ENCODE measurements around the gene C4orf54. TPM values are rescaled to one million over a fixed set of nuclear protein-coding genes. Genes with fewer than 3 reads are reported as not detected.

The C4orf54 gene
- total RNA-seq, 1 experiment from 2014 or later = not detected

DNA sequence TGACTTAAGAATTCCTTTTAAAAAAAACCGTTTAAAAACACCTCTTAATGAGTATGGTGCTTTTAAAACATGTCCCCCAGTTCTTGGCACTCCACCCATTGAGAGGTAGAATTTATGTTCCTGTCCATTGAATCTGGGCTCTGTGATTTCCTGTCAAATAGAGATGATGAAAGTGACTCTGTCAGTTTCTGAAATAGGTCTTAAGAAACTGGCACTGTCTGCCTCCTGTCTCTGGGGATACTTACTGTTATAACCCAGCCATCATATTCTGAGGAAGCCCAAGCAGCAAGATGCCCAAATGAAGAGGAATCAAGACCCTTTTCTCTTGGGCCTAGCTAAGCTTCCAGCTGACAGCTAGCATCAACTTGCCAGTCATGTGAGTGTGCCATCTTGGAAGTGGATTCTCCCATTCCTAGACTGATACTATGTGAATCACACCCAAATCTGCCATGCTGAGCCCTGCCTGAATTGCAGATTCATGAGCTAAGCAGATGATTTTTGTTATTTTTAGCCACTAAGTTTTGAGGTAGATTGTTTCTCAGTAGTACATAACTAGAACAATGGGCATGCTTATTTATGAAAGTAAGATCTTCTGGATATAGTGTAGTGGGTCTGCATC is 22.8 kb downstream of the C4orf54 start:
- Histone ChIP-seq H3K4me2 (ENCODE audit: insufficient read depth, insufficient read length, low read length) (no peak overlapping the region), H3K18ac (ENCODE audit: insufficient read length, low read depth, low read length) (no peak overlapping the region), H3K4ac (ENCODE audit: low read depth, low read length) (no peak overlapping the region), H3K56ac (ENCODE audit: insufficient read length, low read depth, low read length) (no peak overlapping the region), H3T11ph (ENCODE audit: low read length) (no peak overlapping the region), H3K4me1 (ENCODE audit: insufficient read depth, low read length) (no peaks in the 10 kb centered on the region; the same call in 1 of the 2 replicates), H2BK120ac (ENCODE audit: low read depth, low read length, poor library complexity, severe bottlenecking) (no peak overlapping the region), H3K9ac (ENCODE audit: extremely low read depth, insufficient read length, low read length) (no peak overlapping the region), H3K79me1 (ENCODE audit: insufficient read depth, low read depth, low read length, poor library complexity, severe bottlenecking) (no peaks in the 10 kb centered on the region), H2AFZ (ENCODE audit: low read length) (no peak overlapping the region), H3K79me2 (ENCODE audit: insufficient read depth, low read length) (no peaks in the 10 kb centered on the region), H3K9me3 (ENCODE audit: control insufficient read depth, low read depth, low read length) (no peaks in the 10 kb centered on the region), H3K23ac (ENCODE audit: insufficient read length, low read depth, low read length) (no peak overlapping the region), H3K27ac (ENCODE audit: insufficient read length, low read depth, low read length) (no peak overlapping the region), H3K14ac (ENCODE audit: insufficient read depth, low read length) (no peak overlapping the region), H3K23me2 (ENCODE audit: insufficient read length, low read depth, low read length, poor library complexity, severe bottlenecking) (no peaks in the 10 kb centered on the region), H4K91ac (ENCODE audit: insufficient read length, low read depth, low read length) (no peak overlapping the region), H3K27me3 (ENCODE audit: insufficient read depth, low read length) (no peaks in the 10 kb centered on the region), H2BK15ac (ENCODE audit: low read depth, low read length) (no peak overlapping the region), H2BK20ac (ENCODE audit: low read depth, low read length, poor library complexity, severe bottlenecking) (no peak overlapping the region), H2BK12ac (ENCODE audit: insufficient read length, low read depth, low read length) (no peak overlapping the region), H2AK5ac (ENCODE audit: insufficient read length, low read length) (no peak overlapping the region), H4K5ac (ENCODE audit: insufficient read length, low read depth, low read length) (no peak overlapping the region), H4K8ac (replicated peaks; ENCODE audit: insufficient read length, low read depth, low read length) (no peak overlapping the region), H2BK5ac (ENCODE audit: insufficient read length, low read length) (no peak overlapping the region), H4K20me1 (ENCODE audit: control insufficient read depth, insufficient read depth, insufficient read length) (no peaks in the 10 kb centered on the region)
- Mint-ChIP-seq H3K27ac (no peak overlapping the region), H3K4me1 (peaks cover 0 to 8% of the 10 kb centered on the region in 2 experiments; a peak in 2 of 4 replicates), H3K4me3 (no peak overlapping the region), H3K36me3 (ENCODE audit: insufficient read depth in 1 of 3, low read depth in 3 of 3) (no peaks in the 10 kb centered on the region), H3K9me3 (no peaks in the 10 kb centered on the region; a peak in 1 of 5 replicates), H3K27me3 (ENCODE audit: low read depth) (no peaks in the 10 kb centered on the region)
- WGBS (ENCODE audit: extremely low coverage, insufficient read length, low lambda C conversion rate) = no CpG with 5 or more reads among the region's 1 CpG
- DNase-seq = no peak
- TF ChIP-seq, protein P1, sequence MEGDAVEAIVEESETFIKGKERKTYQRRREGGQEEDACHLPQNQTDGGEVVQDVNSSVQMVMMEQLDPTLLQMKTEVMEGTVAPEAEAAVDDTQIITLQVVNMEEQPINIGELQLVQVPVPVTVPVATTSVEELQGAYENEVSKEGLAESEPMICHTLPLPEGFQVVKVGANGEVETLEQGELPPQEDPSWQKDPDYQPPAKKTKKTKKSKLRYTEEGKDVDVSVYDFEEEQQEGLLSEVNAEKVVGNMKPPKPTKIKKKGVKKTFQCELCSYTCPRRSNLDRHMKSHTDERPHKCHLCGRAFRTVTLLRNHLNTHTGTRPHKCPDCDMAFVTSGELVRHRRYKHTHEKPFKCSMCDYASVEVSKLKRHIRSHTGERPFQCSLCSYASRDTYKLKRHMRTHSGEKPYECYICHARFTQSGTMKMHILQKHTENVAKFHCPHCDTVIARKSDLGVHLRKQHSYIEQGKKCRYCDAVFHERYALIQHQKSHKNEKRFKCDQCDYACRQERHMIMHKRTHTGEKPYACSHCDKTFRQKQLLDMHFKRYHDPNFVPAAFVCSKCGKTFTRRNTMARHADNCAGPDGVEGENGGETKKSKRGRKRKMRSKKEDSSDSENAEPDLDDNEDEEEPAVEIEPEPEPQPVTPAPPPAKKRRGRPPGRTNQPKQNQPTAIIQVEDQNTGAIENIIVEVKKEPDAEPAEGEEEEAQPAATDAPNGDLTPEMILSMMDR (conservative IDR thresholded peaks at IDR 0.05) = no peak

Data from H9 (cell line).